Measurements from ENCODE around the gene TTLL9. TPM values are rescaled to one million over a fixed set of nuclear protein-coding genes. Genes with fewer than 3 reads are reported as not detected.

Gene TTLL9
- total and polyA plus RNA-seq, 2 of the 13 experiments (the other 11 are each of a cell fraction or from before 2014, with no cell fraction given), result not detected

GRCh38 chr20:31861385-31862156, 8.9 kb upstream of the TTLL9 start (continued):
- TF ChIP-seq LBX2 (CRISPR knock-in tag; IDR thresholded peaks at IDR 0.05; ENCODE audit: borderline replicate concordance), result no peak
- no peak for TF ChIP-seq ATF5 (CRISPR knock-in tag; IDR thresholded peaks at IDR 0.05; ENCODE audit: low read depth)
- no peak; the same call in 1 of the 2 replicates for TF ChIP-seq ZNF333 (CRISPR knock-in tag; IDR thresholded peaks at IDR 0.05; ENCODE audit: borderline replicate concordance)
- TF ChIP-seq ZZZ3 (CRISPR knock-in tag; IDR thresholded peaks at IDR 0.05; ENCODE audit: borderline replicate concordance), result no peak
- no peak for TF ChIP-seq GATAD2A (CRISPR knock-in tag; IDR thresholded peaks at IDR 0.05)
- 0 out of 2 replicates have a peak, but pooled peaks have one; percentile 41 for TF ChIP-seq POGK (CRISPR knock-in tag; conservative IDR thresholded peaks at IDR 0.05)
- TF ChIP-seq STAT6 (CRISPR knock-in tag; IDR thresholded peaks at IDR 0.05; ENCODE audit: borderline replicate concordance), result no peak
- peak; percentile 66; the same call in 1 of the 2 replicates for TF ChIP-seq TFAP4 (IDR thresholded peaks at IDR 0.05; ENCODE audit: borderline replicate concordance, low read depth)
- no peak for TF ChIP-seq RARG (CRISPR knock-in tag; IDR thresholded peaks at IDR 0.05; ENCODE audit: low read depth)
- no peak for TF ChIP-seq ZNF543 (CRISPR knock-in tag; IDR thresholded peaks at IDR 0.05)
- no peak; the same call in 2 of the 3 replicates for TF ChIP-seq MXI1 (IDR thresholded peaks at IDR 0.05; ENCODE audit: borderline replicate concordance, low read depth, low read length)
- TF ChIP-seq HIC2 (CRISPR knock-in tag; IDR thresholded peaks at IDR 0.05; ENCODE audit: low read depth), result no peak; the same call in 1 of the 2 replicates
- TF ChIP-seq HOXA5 (CRISPR knock-in tag; IDR thresholded peaks at IDR 0.05), result no peak
- 0 out of 2 replicates have a peak, but pooled peaks have one; percentile 50 for TF ChIP-seq ZBTB44 (CRISPR knock-in tag; IDR thresholded peaks at IDR 0.05)
- no peak for TF ChIP-seq ZNF337 (CRISPR knock-in tag; IDR thresholded peaks at IDR 0.05; ENCODE audit: borderline replicate concordance, low read depth)

Measured in HepG2 (cell line).